ENCODE data around the gene RGMB. TPM values are rescaled to one million over a fixed set of nuclear protein-coding genes. Genes with fewer than 3 reads are reported as not detected.
"Not testable (repeated sequence)": the region's sequence is repeated elsewhere in the genome, so short reads cannot be mapped to it uniquely, and the experiment has no call there.

Gene RGMB
- polyA plus RNA-seq, 1 of the 3 experiments (the other 2 are of a cell fraction), result 86.7 TPM

- H3K36me3 ChIP-seq (replicated peaks in 1 of 2; ENCODE audit: control insufficient read depth in 1 of 2, insufficient read depth in 2 of 2, low read length in 1 of 2); H3K9me3 ChIP-seq; DNase-seq; H3K27ac ChIP-seq (ENCODE audit: low read depth in 2 of 2, low read length in 1 of 2); H2AFZ ChIP-seq (ENCODE audit: low read depth); H3K9ac ChIP-seq; H3K4me3 ChIP-seq (ENCODE audit: low read depth in 2 of 2, low read length in 1 of 2); H3K79me2 ChIP-seq (ENCODE audit: insufficient read depth); H4K20me1 ChIP-seq (ENCODE audit: insufficient read depth); H3K9me2 ChIP-seq; H3K4me1 ChIP-seq (ENCODE audit: control insufficient read depth in 1 of 2, insufficient read depth in 2 of 2, low read depth in 1 of 2, low read length in 1 of 2); H3K27me3 ChIP-seq (ENCODE audit: insufficient read depth); CTCF ChIA-PET; H3F3A ChIP-seq (replicated peaks; ENCODE audit: insufficient read depth); H3K4me2 ChIP-seq; POLR2A ChIA-PET: not testable (repeated sequence)
- WGBS (ENCODE audit: low lambda C conversion rate), result 95% methylated on average over 2 of the region's 9 CpGs
Observed at GRCh38 chr5:98737441-98737840, 36.0 kb upstream of the RGMB start.

- H3F3A ChIP-seq (replicated peaks; ENCODE audit: insufficient read depth); H3K4me1 ChIP-seq (ENCODE audit: control insufficient read depth in 1 of 2, insufficient read depth in 2 of 2, low read depth in 1 of 2, low read length in 1 of 2); H3K27me3 ChIP-seq (ENCODE audit: insufficient read depth); H3K36me3 ChIP-seq (replicated peaks in 1 of 2; ENCODE audit: control insufficient read depth in 1 of 2, insufficient read depth in 2 of 2, low read length in 1 of 2); DNase-seq; H3K4me3 ChIP-seq (ENCODE audit: low read depth in 2 of 2, low read length in 1 of 2); H3K9ac ChIP-seq; H3K9me3 ChIP-seq; H3K9me2 ChIP-seq; H3K4me2 ChIP-seq; CTCF ChIA-PET; H3K27ac ChIP-seq (ENCODE audit: low read depth in 2 of 2, low read length in 1 of 2); POLR2A ChIA-PET; H2AFZ ChIP-seq (ENCODE audit: low read depth); H3K79me2 ChIP-seq (ENCODE audit: insufficient read depth); H4K20me1 ChIP-seq (ENCODE audit: insufficient read depth): not testable (repeated sequence)
- whole genome bisulfite sequencing (ENCODE audit: low lambda C conversion rate), result 90% methylated on average over 4 of the region's 4 CpGs
Observed at GRCh38 chr5:98738481-98739149, 34.8 kb upstream of the RGMB start.

GRCh38 chr5:98741926-98742325, 31.5 kb upstream of the RGMB start:
- ChIA-PET CTCF (interaction anchor here (1.2 to 2.1 kb wide), 2 partner anchors 8 to 27 kb away, joined by 3 to 13 read pairs; no protein-coding TSS in a partner anchor), POLR2A (no interaction called here)
- Histone ChIP-seq H3K27me3 (ENCODE audit: insufficient read depth) (no peaks in the 10 kb centered on the region), H4K20me1 (ENCODE audit: insufficient read depth) (no peaks in the 10 kb centered on the region), H3K36me3 (replicated peaks in 1 of 2; ENCODE audit: control insufficient read depth in 1 of 2, insufficient read depth in 2 of 2, low read length in 1 of 2) (no peaks in the 10 kb centered on the region), H3K9me2 (no peaks in the 10 kb centered on the region), H3K9me3 (peaks cover 3% of the 10 kb centered on the region; the same call in 1 of the 2 replicates), H3K4me3 (ENCODE audit: low read depth in 2 of 2, low read length in 1 of 2) (no peak overlapping the region), H3K9ac (no peak overlapping the region), H3K79me2 (ENCODE audit: insufficient read depth) (no peaks in the 10 kb centered on the region), H3K4me2 (no peak overlapping the region), H2AFZ (ENCODE audit: low read depth) (no peak overlapping the region), H3K4me1 (ENCODE audit: control insufficient read depth in 1 of 2, insufficient read depth in 2 of 2, low read depth in 1 of 2, low read length in 1 of 2) (no peaks in the 10 kb centered on the region), H3F3A (replicated peaks; ENCODE audit: insufficient read depth) (no peaks in the 10 kb centered on the region), H3K27ac (ENCODE audit: low read depth in 2 of 2, low read length in 1 of 2) (no peak overlapping the region)
- TF ChIP-seq ELF1 (IDR thresholded peaks at IDR 0.05), result no peak
- TF ChIP-seq FOXM1 (IDR thresholded peaks at IDR 0.05; ENCODE audit: low read depth), result no peak
- TF ChIP-seq JUND (IDR thresholded peaks at IDR 0.05), result no peak
- TF ChIP-seq FOSL2 (IDR thresholded peaks at IDR 0.05; ENCODE audit: borderline replicate concordance, low read depth), result no peak
- no peak for TF ChIP-seq EP300 (IDR thresholded peaks at IDR 0.05; ENCODE audit: borderline replicate concordance in 1 of 2, low read depth in 1 of 2, low read length in 1 of 2)
- WGBS (ENCODE audit: low lambda C conversion rate), result 89% methylated on average over 1 of the region's 1 CpG
- no peak for DNase-seq
